ENCODE data around the gene PSMD8. TPM values are rescaled to one million over a fixed set of nuclear protein-coding genes. Genes with fewer than 3 reads are reported as not detected.

Gene PSMD8
- polyA plus RNA-seq, 3 donors = 148 to 207 (median 179) TPM

DNA sequence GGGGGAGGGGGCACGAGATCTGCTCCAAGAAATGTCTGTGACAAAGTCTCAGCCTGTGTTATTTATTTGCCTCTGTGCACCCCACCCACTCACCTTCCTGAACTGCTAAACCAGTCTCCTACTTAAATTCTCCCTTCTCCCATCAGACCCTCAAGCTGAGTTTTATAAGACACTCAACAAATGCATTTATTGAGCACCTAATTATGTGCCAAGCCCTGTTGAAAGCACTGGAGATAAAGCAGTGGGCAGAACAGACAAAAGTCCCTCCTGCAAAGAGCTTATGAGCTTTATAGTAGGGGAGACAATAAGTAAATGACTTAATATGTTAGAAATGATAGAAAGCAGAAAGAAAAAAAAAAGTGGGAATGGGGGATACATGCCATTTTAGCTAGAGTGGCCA is 25.2 kb downstream of the PSMD8 start:
- no peaks in the 10 kb centered on the region for H3K36me3 ChIP-seq (replicated peaks in 1 of 2; ENCODE audit: control insufficient read depth in 1 of 2, insufficient read depth in 2 of 2, low read length in 2 of 2)
- intact Hi-C loops (cut with micrococcal nuclease) = no loop called here
- H3K27me3 ChIP-seq (ENCODE audit: control insufficient read depth in 2 of 2, insufficient read depth in 2 of 2, low read length in 2 of 2) = peaks cover 22 to 32% of the 10 kb centered on the region in 2 donors
- Mint-ChIP-seq H3K27ac (no peak overlapping the region), H3K4me3 (peak overlapping the region in 1 of 2 donors; percentile 4), H3K36me3 (no peaks in the 10 kb centered on the region), H3K9me3 (peaks cover 0 to 5% (median 2%) of the 10 kb centered on the region in 7 donors), H3K4me1 (peaks cover 16% of the 10 kb centered on the region), H3K27me3 (ENCODE audit: low read depth in 3 of 3) (peaks cover 34 to 51% (median 36%) of the 10 kb centered on the region in 3 donors)
- H3K79me2 ChIP-seq (ENCODE audit: insufficient read depth, low read length) = peaks cover 5% of the 10 kb centered on the region
- H3K27ac ChIP-seq (ENCODE audit: low read depth in 1 of 2, low read length in 2 of 2) = no peak overlapping the region
- H3K4me2 ChIP-seq (replicated peaks; ENCODE audit: extremely low read depth, low read length, poor library complexity, severe bottlenecking) = no peak overlapping the region
- TF ChIP-seq, protein P1, sequence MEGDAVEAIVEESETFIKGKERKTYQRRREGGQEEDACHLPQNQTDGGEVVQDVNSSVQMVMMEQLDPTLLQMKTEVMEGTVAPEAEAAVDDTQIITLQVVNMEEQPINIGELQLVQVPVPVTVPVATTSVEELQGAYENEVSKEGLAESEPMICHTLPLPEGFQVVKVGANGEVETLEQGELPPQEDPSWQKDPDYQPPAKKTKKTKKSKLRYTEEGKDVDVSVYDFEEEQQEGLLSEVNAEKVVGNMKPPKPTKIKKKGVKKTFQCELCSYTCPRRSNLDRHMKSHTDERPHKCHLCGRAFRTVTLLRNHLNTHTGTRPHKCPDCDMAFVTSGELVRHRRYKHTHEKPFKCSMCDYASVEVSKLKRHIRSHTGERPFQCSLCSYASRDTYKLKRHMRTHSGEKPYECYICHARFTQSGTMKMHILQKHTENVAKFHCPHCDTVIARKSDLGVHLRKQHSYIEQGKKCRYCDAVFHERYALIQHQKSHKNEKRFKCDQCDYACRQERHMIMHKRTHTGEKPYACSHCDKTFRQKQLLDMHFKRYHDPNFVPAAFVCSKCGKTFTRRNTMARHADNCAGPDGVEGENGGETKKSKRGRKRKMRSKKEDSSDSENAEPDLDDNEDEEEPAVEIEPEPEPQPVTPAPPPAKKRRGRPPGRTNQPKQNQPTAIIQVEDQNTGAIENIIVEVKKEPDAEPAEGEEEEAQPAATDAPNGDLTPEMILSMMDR (IDR thresholded peaks at IDR 0.05) = no peak
- H2AFZ ChIP-seq (ENCODE audit: insufficient read depth, low read depth, low read length, poor library complexity, severe bottlenecking) = no peak overlapping the region
- 60% methylated on average over 1 of the region's 1 CpG for WGBS (ENCODE audit: insufficient coverage)
- no peak overlapping the region for H3K4me3 ChIP-seq (replicated peaks in 1 of 3; ENCODE audit: low read depth in 2 of 3, low read length in 3 of 3)
- H3K4me1 ChIP-seq (ENCODE audit: control insufficient read depth in 1 of 2, insufficient read depth in 2 of 2, low read length in 2 of 2) = peaks cover 13 to 15% of the 10 kb centered on the region in 2 donors
- no peaks in the 10 kb centered on the region for H4K20me1 ChIP-seq (ENCODE audit: insufficient read depth, low read length)
- peaks cover 0 to 5% of the 10 kb centered on the region in 2 donors for H3K9me3 ChIP-seq (replicated peaks in 1 of 2; ENCODE audit: control insufficient read depth in 1 of 2, insufficient read depth in 1 of 2, low read length in 2 of 2)
- DNase-seq = no peak
- no peak overlapping the region for H3K9ac ChIP-seq (ENCODE audit: insufficient read depth, low read length, poor library complexity, severe bottlenecking)

DNA sequence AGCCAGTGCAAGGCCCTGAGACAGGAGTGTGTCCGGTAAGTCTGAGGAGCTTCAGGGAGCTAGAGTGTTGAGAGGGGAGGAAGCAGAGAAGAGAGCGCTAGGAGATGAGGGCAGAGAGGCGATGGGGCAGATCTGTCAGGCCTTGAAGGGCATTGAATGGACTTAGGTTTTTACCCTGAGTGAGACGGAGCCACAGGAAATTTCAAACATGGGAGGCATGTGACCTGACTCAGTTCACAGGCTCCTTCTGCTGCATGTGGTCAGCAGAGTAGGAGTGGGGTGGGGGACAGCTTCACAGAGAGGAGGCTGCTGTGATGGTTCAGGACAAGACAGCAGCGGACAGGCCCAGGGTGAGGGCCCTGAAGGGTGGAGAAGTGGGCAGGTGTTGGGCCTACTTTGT is 26.0 kb downstream of the PSMD8 start:
- no peak overlapping the region for H3K9ac ChIP-seq (ENCODE audit: insufficient read depth, low read length, poor library complexity, severe bottlenecking)
- intact Hi-C loops (cut with micrococcal nuclease) = loop anchor here (5.0 to 10.0 kb wide), 5 partner anchors 107 to 534 kb away; partner anchors contain the start of genes MRPS12 (in 1 of the 2) and SARS2 (in 1 of the 2)
- H3K27me3 Mint-ChIP-seq (ENCODE audit: low read depth in 3 of 3) = peaks cover 26 to 43% (median 28%) of the 10 kb centered on the region in 3 donors
- no peak overlapping the region for H2AFZ ChIP-seq (ENCODE audit: insufficient read depth, low read depth, low read length, poor library complexity, severe bottlenecking)
- H3K9me3 Mint-ChIP-seq = peaks cover 0 to 2% (median 0%) of the 10 kb centered on the region in 7 donors
- no peak overlapping the region for H3K4me3 Mint-ChIP-seq
- peaks cover 0 to 6% of the 10 kb centered on the region in 2 donors for H3K36me3 ChIP-seq (replicated peaks in 1 of 2; ENCODE audit: control insufficient read depth in 1 of 2, insufficient read depth in 2 of 2, low read length in 2 of 2)
- H3K27ac ChIP-seq (ENCODE audit: low read depth in 1 of 2, low read length in 2 of 2) = no peak overlapping the region
- H3K4me1 ChIP-seq (ENCODE audit: control insufficient read depth in 1 of 2, insufficient read depth in 2 of 2, low read length in 2 of 2) = peaks cover 13 to 18% of the 10 kb centered on the region in 2 donors
- H3K27ac Mint-ChIP-seq = no peak overlapping the region
- no peak overlapping the region for H3K4me2 ChIP-seq (replicated peaks; ENCODE audit: extremely low read depth, low read length, poor library complexity, severe bottlenecking)
- TF ChIP-seq, protein P1 (IDR thresholded peaks at IDR 0.05) = no peak
- peaks cover 0 to 6% of the 10 kb centered on the region in 2 donors for H3K36me3 Mint-ChIP-seq
- H3K79me2 ChIP-seq (ENCODE audit: insufficient read depth, low read length) = peaks cover 5% of the 10 kb centered on the region
- WGBS (ENCODE audit: insufficient coverage) = 88% methylated on average over 5 of the region's 5 CpGs
- H4K20me1 ChIP-seq (ENCODE audit: insufficient read depth, low read length) = no peaks in the 10 kb centered on the region
- peaks cover 14 to 24% of the 10 kb centered on the region in 2 donors for H3K27me3 ChIP-seq (ENCODE audit: control insufficient read depth in 2 of 2, insufficient read depth in 2 of 2, low read length in 2 of 2)
- H3K9me3 ChIP-seq (replicated peaks in 1 of 2; ENCODE audit: control insufficient read depth in 1 of 2, insufficient read depth in 1 of 2, low read length in 2 of 2) = peaks cover 0 to 4% of the 10 kb centered on the region in 2 donors
- no peak overlapping the region for H3K4me3 ChIP-seq (replicated peaks in 1 of 3; ENCODE audit: low read depth in 2 of 3, low read length in 3 of 3)
- peaks cover 16% of the 10 kb centered on the region for H3K4me1 Mint-ChIP-seq
- DNase-seq = no peak

Data from CD14-positive monocyte (primary cell).